K562 (cell line): Measurements from ENCODE around the gene FOXD2.

ENCODE experiments used
- NFE2 ChIP-seq: IDR thresholded peaks from 2 replicates; pipeline ENCODE4 v1.6.1; 2014; ENCODE audit warnings: antibody characterized with exemption, low read depth
- NR2C1 ChIP-seq, 2 experiments: fragments of 450-650 bp; IDR thresholded peaks; 2 replicates each; pipeline ENCODE4 v1.6.1; 2017; ENCODE audit warnings: mild to moderate bottlenecking in 2 of 2, antibody characterized with exemption in 1 of 2, inconsistent platforms in 1 of 2, missing compliant biosample characterization in 1 of 2, missing genetic modification characterization in 1 of 2
- STAT5A ChIP-seq: IDR thresholded peaks from 2 replicates; pipeline ENCODE4 v1.6.1; 2012; ENCODE audit warnings: low read length, inconsistent platforms, borderline replicate concordance
- ZNF274 ChIP-seq: IDR thresholded peaks from 2 replicates; pipeline ENCODE4 v1.6.1; 2011; ENCODE audit warnings: low read depth, mild to moderate bottlenecking, low read length, moderate library complexity, borderline replicate concordance
- TF ChIP-seq, protein P1 (sequence below): fragments of 150-350 bp; conservative IDR thresholded peaks from 2 replicates; pipeline ENCODE4 v1.6.1; 2014; ENCODE audit warnings: low read length
- TF ChIP-seq, protein P2 (sequence below), 3 experiments: IDR thresholded peaks in 2 of 3; conservative IDR thresholded peaks in 1 of 3; 2 replicates each; pipeline ENCODE4 v1.5.1; 2011 to 2012; ENCODE audit warnings: low read length in 3 of 3, mild to moderate bottlenecking in 3 of 3, control low read depth in 2 of 3, improper control_type of control experiment in 1 of 3, inconsistent platforms in 1 of 3, low read depth in 1 of 3, mixed read lengths in 1 of 3, moderate library complexity in 1 of 3; ENCODE audit not compliant: insufficient read depth in 2 of 3

DNA sequence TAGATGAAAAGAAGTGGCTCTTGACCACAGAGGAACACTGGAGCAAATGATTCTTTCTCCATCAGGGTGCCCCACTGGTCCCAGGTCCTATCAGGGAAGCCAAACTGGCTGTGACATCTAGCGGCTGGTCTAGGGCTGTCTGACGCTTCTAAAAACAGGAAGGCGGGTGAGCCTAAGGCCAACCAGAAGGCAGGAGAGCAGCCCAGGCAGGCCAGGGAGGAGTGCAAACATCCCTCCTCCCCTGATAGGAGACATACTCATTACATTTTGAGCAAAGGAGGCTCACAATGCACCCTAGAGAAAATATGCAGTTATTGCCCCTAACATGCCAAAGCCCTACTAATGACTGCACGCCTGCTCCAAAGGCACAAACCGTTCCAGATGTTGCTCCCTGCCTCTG lies 32.1 kb upstream of the FOXD2 start:
- TF ChIP-seq NR2C1 (IDR thresholded peaks at IDR 0.05) (no peak), NR2C1 (tag; IDR thresholded peaks at IDR 0.05) (no peak), NFE2 (no peak), ZNF274 (no peak), STAT5A (no peak)
- TF ChIP-seq, protein P1, sequence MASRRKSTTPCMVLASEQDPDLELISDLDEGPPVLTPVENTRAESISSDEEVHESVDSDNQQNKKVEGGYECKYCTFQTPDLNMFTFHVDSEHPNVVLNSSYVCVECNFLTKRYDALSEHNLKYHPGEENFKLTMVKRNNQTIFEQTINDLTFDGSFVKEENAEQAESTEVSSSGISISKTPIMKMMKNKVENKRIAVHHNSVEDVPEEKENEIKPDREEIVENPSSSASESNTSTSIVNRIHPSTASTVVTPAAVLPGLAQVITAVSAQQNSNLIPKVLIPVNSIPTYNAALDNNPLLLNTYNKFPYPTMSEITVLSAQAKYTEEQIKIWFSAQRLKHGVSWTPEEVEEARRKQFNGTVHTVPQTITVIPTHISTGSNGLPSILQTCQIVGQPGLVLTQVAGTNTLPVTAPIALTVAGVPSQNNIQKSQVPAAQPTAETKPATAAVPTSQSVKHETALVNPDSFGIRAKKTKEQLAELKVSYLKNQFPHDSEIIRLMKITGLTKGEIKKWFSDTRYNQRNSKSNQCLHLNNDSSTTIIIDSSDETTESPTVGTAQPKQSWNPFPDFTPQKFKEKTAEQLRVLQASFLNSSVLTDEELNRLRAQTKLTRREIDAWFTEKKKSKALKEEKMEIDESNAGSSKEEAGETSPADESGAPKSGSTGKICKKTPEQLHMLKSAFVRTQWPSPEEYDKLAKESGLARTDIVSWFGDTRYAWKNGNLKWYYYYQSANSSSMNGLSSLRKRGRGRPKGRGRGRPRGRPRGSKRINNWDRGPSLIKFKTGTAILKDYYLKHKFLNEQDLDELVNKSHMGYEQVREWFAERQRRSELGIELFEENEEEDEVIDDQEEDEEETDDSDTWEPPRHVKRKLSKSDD, result no peak
- TF ChIP-seq, protein P2, sequence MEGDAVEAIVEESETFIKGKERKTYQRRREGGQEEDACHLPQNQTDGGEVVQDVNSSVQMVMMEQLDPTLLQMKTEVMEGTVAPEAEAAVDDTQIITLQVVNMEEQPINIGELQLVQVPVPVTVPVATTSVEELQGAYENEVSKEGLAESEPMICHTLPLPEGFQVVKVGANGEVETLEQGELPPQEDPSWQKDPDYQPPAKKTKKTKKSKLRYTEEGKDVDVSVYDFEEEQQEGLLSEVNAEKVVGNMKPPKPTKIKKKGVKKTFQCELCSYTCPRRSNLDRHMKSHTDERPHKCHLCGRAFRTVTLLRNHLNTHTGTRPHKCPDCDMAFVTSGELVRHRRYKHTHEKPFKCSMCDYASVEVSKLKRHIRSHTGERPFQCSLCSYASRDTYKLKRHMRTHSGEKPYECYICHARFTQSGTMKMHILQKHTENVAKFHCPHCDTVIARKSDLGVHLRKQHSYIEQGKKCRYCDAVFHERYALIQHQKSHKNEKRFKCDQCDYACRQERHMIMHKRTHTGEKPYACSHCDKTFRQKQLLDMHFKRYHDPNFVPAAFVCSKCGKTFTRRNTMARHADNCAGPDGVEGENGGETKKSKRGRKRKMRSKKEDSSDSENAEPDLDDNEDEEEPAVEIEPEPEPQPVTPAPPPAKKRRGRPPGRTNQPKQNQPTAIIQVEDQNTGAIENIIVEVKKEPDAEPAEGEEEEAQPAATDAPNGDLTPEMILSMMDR (IDR thresholded peaks at IDR 0.05 in 2 of 3, conservative IDR thresholded peaks at IDR 0.05 in 1 of 3; ENCODE audit: insufficient read depth in 2 of 3, low read depth in 1 of 3, low read length in 3 of 3), result peak; percentile 37 to 39 (median 38); a peak in 3 of 6 replicates
